DMS114 treated with DMSO at 0.1 percent for 48 hours (cell line): ENCODE measurements around the gene LRRC4C.

Source experiments
- DNase-seq: peaks from one replicate; lab custom pipeline; 2025; ENCODE audit not compliant: unreplicated experiment; lab: John Stamatoyannopoulos, UW

The LRRC4C gene

GRCh38 chr11:41267451-41267850, 192.0 kb downstream of the LRRC4C start:
- no peak for DNase-seq

GRCh38 chr11:41256041-41256440, 203.4 kb downstream of the LRRC4C start:
- DNase-seq = no peak

- no peak for DNase-seq
These were observed 204.5 kb downstream of the LRRC4C start for GRCh38 chr11:41254966-41255365.

- no peak for DNase-seq
These were observed 209.0 kb downstream of the LRRC4C start for GRCh38 chr11:41250408-41250935.

- DNase-seq = no peak
These were observed 211.8 kb downstream of the LRRC4C start for GRCh38 chr11:41247621-41248020.

GRCh38 chr11:41246399-41246745, 213.1 kb downstream of the LRRC4C start:
- DNase-seq = no peak

- no peak for DNase-seq
These were observed 213.6 kb downstream of the LRRC4C start for GRCh38 chr11:41245704-41246398.

- DNase-seq = no peak
These were observed 214.3 kb downstream of the LRRC4C start for GRCh38 chr11:41245184-41245583.

GRCh38 chr11:41237382-41237781, 222.1 kb downstream of the LRRC4C start:
- no peak for DNase-seq

GRCh38 chr11:41235668-41236067, 223.8 kb downstream of the LRRC4C start:
- no peak for DNase-seq

GRCh38 chr11:41225856-41226633, 233.4 kb downstream of the LRRC4C start:
- no peak for DNase-seq

GRCh38 chr11:41222236-41222635, 237.2 kb downstream of the LRRC4C start:
- DNase-seq = no peak

- no peak for DNase-seq
These were observed 253.1 kb downstream of the LRRC4C start for GRCh38 chr11:41206388-41206787.

- DNase-seq = peak; percentile 20
These were observed 258.3 kb downstream of the LRRC4C start for GRCh38 chr11:41201156-41201555.

GRCh38 chr11:41190437-41191082, 268.9 kb downstream of the LRRC4C start:
- no peak for DNase-seq

GRCh38 chr11:41189701-41190436, 269.6 kb downstream of the LRRC4C start:
- no peak for DNase-seq

GRCh38 chr11:41177791-41178190, 281.7 kb downstream of the LRRC4C start:
- no peak for DNase-seq

GRCh38 chr11:41175304-41175972, 284.0 kb downstream of the LRRC4C start:
- no peak for DNase-seq

GRCh38 chr11:41146326-41146725, 313.1 kb downstream of the LRRC4C start:
- no peak for DNase-seq

GRCh38 chr11:41145420-41145819, 314.0 kb downstream of the LRRC4C start:
- no peak for DNase-seq

- DNase-seq = no peak
These were observed 324.5 kb downstream of the LRRC4C start for GRCh38 chr11:41134971-41135370.
